Endothelial cell of umbilical vein (primary cell): ENCODE measurements around the gene NENF. TPM values are rescaled to one million over a fixed set of nuclear protein-coding genes. Genes with fewer than 3 reads are reported as not detected.

Experiments
- BruUV-seq: library from RNA; stranded (reverse); fragments of 400-500 nt; replicated peaks from 2 replicates; lab custom pipeline; 2021; lab: Mats Ljungman, UMichigan
- CTCF ChIA-PET: fragments of 300-600, 350-600 bp; sonication (Branson Sonifier 250); formaldehyde crosslinking; loops from one replicate; lab custom pipeline; 2021; ENCODE audit warnings: antibody characterized with exemption, inconsistent platforms; lab: Charles Lee
- POLR2A ChIA-PET: fragments of 300-600, 350-600 bp; sonication (Branson Sonifier 250); formaldehyde crosslinking; loops from one replicate; lab custom pipeline; 2021; ENCODE audit warnings: antibody characterized with exemption, inconsistent platforms; lab: Charles Lee
- DNase-seq: peaks from one replicate; pipeline ENCODE4 v3.0.0-alpha.2; 2011; ENCODE audit warnings: low read depth, low spot score
- FAIRE-seq: peaks from 2 replicates; lab custom pipeline; 2011; peaks lifted over from hg19 to GRCh38; lab: Jason Lieb, UNC
- H2AFZ ChIP-seq: 2 replicates; pipeline ENCODE4 v1.6.0; 2012; ENCODE audit warnings: low read depth, low read length, control low read depth, inconsistent platforms
- H3K27ac ChIP-seq: 2 replicates; pipeline ENCODE4 v1.5.1; 2011; ENCODE audit warnings: low read depth, mild to moderate bottlenecking, control low read depth, low read length, moderate library complexity; ENCODE audit not compliant: insufficient read depth
- H3K27me3 ChIP-seq, 2 experiments: 2 replicates each; pipeline versions ENCODE4 v1.6.0 to v1.6.1; 2011; ENCODE audit warnings: low read length in 2 of 2, mixed read lengths in 1 of 2; ENCODE audit not compliant: control insufficient read depth in 2 of 2, insufficient read depth in 2 of 2
- H3K36me3 ChIP-seq, 2 experiments: 2 replicates in 1 of 2; 3 replicates in 1 of 2; pipeline ENCODE4 v1.5.1; 2011; ENCODE audit warnings: low read length in 2 of 2, mild to moderate bottlenecking in 1 of 2, moderate library complexity in 1 of 2; ENCODE audit not compliant: control insufficient read depth in 2 of 2, insufficient read depth in 2 of 2; ENCODE audit errors: extremely low read depth in 1 of 2
- H3K4me1 ChIP-seq: 3 replicates; pipeline ENCODE4 v1.5.1; 2011; ENCODE audit warnings: mild to moderate bottlenecking, low read length; ENCODE audit not compliant: control insufficient read depth, insufficient read depth; ENCODE audit errors: extremely low read depth
- H3K4me2 ChIP-seq: 2 replicates; pipeline ENCODE4 v1.6.1; 2011; ENCODE audit warnings: low read length, control low read depth, mixed read lengths; ENCODE audit not compliant: insufficient read depth
- H3K4me3 ChIP-seq, 3 experiments: fragments of 200-600 bp in 1 of 3; sonication (generic), shearing (Covaris generic) in 1 of 3; replicated peaks in 1 of 3; 2 replicates each; pipeline ENCODE4 v1.5.1; 2011 to 2016; ENCODE audit warnings: control low read depth in 3 of 3, low read length in 3 of 3, mild to moderate bottlenecking in 2 of 3, inconsistent platforms in 1 of 3, low read depth in 1 of 3, moderate library complexity in 1 of 3; ENCODE audit not compliant: insufficient read depth in 1 of 3
- H3K79me2 ChIP-seq: 2 replicates; pipeline ENCODE4 v1.6.0; 2012; ENCODE audit warnings: low read length, inconsistent platforms; ENCODE audit not compliant: control insufficient read depth, insufficient read depth
- H3K9ac ChIP-seq: replicated peaks from 2 replicates; pipeline ENCODE3; 2011; ENCODE audit warnings: low read length, control low read depth; ENCODE audit not compliant: insufficient read depth; ENCODE audit errors: extremely low read depth
- H3K9me1 ChIP-seq: replicated peaks from 3 replicates; pipeline ENCODE4 v1.6.0; 2011; ENCODE audit warnings: mild to moderate bottlenecking, low read length; ENCODE audit not compliant: control insufficient read depth, insufficient read depth; ENCODE audit errors: extremely low read depth
- H3K9me3 ChIP-seq: replicated peaks from 2 replicates; pipeline ENCODE4 v1.5.1; 2012; ENCODE audit warnings: low read length, inconsistent platforms; ENCODE audit not compliant: control insufficient read depth, insufficient read depth
- H4K20me1 ChIP-seq: replicated peaks from 2 replicates; pipeline ENCODE3; 2011; ENCODE audit warnings: mild to moderate bottlenecking, low read length; ENCODE audit not compliant: control insufficient read depth, insufficient read depth; ENCODE audit errors: extremely low read depth
- EZH2 ChIP-seq: IDR thresholded peaks from 2 replicates; pipeline ENCODE4 v1.6.1; 2012; ENCODE audit warnings: borderline replicate concordance, low read depth, mild to moderate bottlenecking, moderate library complexity, low read length, inconsistent platforms; ENCODE audit not compliant: severe bottlenecking
- FOS ChIP-seq: IDR thresholded peaks from 2 replicates; pipeline ENCODE4 v1.6.1; 2011; ENCODE audit warnings: mild to moderate bottlenecking, low read length, moderate library complexity, borderline replicate concordance; ENCODE audit not compliant: insufficient read depth
- JUN ChIP-seq: IDR thresholded peaks from 2 replicates; pipeline ENCODE4 v1.6.1; 2011; ENCODE audit warnings: borderline replicate concordance, low read depth; ENCODE audit not compliant: insufficient read length, insufficient read depth
- MYC ChIP-seq: IDR thresholded peaks from one replicate; pipeline ENCODE4 v1.6.1; 2011; ENCODE audit warnings: mild to moderate bottlenecking, low read depth, low read length
- POLR2A ChIP-seq: IDR thresholded peaks from 2 replicates; pipeline ENCODE4 v1.6.1; 2012; ENCODE audit warnings: low read depth, mild to moderate bottlenecking, control low read depth, low read length
- POLR2AphosphoS5 ChIP-seq: IDR thresholded peaks from 2 replicates; pipeline ENCODE4 v1.6.1; 2012; ENCODE audit warnings: low read depth, mild to moderate bottlenecking, control low read depth, low read length, moderate library complexity; ENCODE audit not compliant: insufficient read depth
- dilution Hi-C: fragments of 300-500 bp; cut with MboI; formaldehyde crosslinking; loops from one replicate; pipeline ENCODE4 v1.15.0; 2019; ENCODE audit warnings: low sequenced_read_pairs; ENCODE audit not compliant: extremely low pct_ligation_motif_present
- intact Hi-C: fragments of 100-400 bp; cut with micrococcal nuclease; formaldehyde crosslinking; loops from one replicate; pipeline ENCODE4 v1.10.0; 2022
- polyA plus RNA-seq, 4 experiments: library from polyadenylated mRNA; depleted of rRNA in 3 of 4; stranded (reverse) in 3 of 4; unstranded in 1 of 4; fragments of >200 nt; gene quantifications; 2 replicates each; pipeline versions ENCODE4 v1.2.1 to v1.2.3, GENCODE V29; 2011 to 2012; ENCODE audit warnings: missing spikeins in 1 of 4
- total RNA-seq: library from RNA; stranded (reverse); gene quantifications from 2 replicates; pipeline ENCODE4 v1.2.3, GENCODE V29; 2021
- TF ChIP-seq, protein P1 (sequence below): IDR thresholded peaks from 2 replicates; pipeline ENCODE4 v1.6.1; 2011; ENCODE audit not compliant: insufficient read depth, insufficient read length

The NENF gene
- total and polyA plus RNA-seq, 2 donors (not counting 3 experiments of a cell fraction or from before 2014, with no cell fraction given): 19.8 to 23.0 TPM

GRCh38 chr1:212412374-212412773 lies 20.3 kb upstream of the NENF start:
- peaks cover 7% of the 10 kb centered on the region for H3K79me2 ChIP-seq
- H3K36me3 ChIP-seq: peaks cover 3 to 15% of the 10 kb centered on the region in 2 experiments
- TF ChIP-seq, protein P1, sequence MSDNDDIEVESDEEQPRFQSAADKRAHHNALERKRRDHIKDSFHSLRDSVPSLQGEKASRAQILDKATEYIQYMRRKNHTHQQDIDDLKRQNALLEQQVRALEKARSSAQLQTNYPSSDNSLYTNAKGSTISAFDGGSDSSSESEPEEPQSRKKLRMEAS: no peak
- TF ChIP-seq MYC (no peak), POLR2AphosphoS5 (no peak), POLR2A (no peak), EZH2 (no peak), JUN (no peak)
- H3K27ac ChIP-seq: no peak overlapping the region
- no peak overlapping the region for H3K9ac ChIP-seq
- H3K27me3 ChIP-seq: no peaks in the 10 kb centered on the region
- H2AFZ ChIP-seq: no peak overlapping the region
- dilution Hi-C loops (no loop called here), intact Hi-C loops (no loop called here)
- H3K4me1 ChIP-seq: peaks cover 6% of the 10 kb centered on the region
- no peaks in the 10 kb centered on the region for H3K9me1 ChIP-seq
- no peaks in the 10 kb centered on the region for H3K9me3 ChIP-seq
- ChIA-PET POLR2A (no interaction called here), CTCF (no interaction called here)
- FAIRE-seq (no peak), DNase-seq (no peak)
- no peaks in the 10 kb centered on the region for H4K20me1 ChIP-seq
- BruUV-seq: no TSS peak
- H3K4me2 ChIP-seq: no peak overlapping the region
- no peak overlapping the region for H3K4me3 ChIP-seq

GRCh38 chr1:212413902-212414327 lies 18.8 kb upstream of the NENF start:
- peaks cover 7% of the 10 kb centered on the region for H3K79me2 ChIP-seq
- H3K9me3 ChIP-seq: no peaks in the 10 kb centered on the region
- H4K20me1 ChIP-seq: no peaks in the 10 kb centered on the region
- FAIRE-seq (peak; percentile 77), DNase-seq (no peak)
- no peak overlapping the region for H3K27ac ChIP-seq
- dilution Hi-C loops (no loop called here), intact Hi-C loops (loop anchor here (2.0 kb wide), 1 partner anchor 43 kb away; no protein-coding TSS in a partner anchor)
- H3K4me1 ChIP-seq: peaks cover 6% of the 10 kb centered on the region
- CTCF ChIA-PET: no interaction called here
- POLR2A ChIA-PET: no interaction called here
- BruUV-seq: no TSS peak
- H3K4me2 ChIP-seq: peak overlapping the region; percentile 83
- peak overlapping the region; percentile 26 for H3K9ac ChIP-seq
- TF ChIP-seq FOS (no peak), POLR2AphosphoS5 (no peak), POLR2A (no peak)
- H3K36me3 ChIP-seq: peaks cover 2 to 15% of the 10 kb centered on the region in 2 experiments
- no peaks in the 10 kb centered on the region for H3K9me1 ChIP-seq
- no peaks in the 10 kb centered on the region for H3K27me3 ChIP-seq
- peak overlapping the region; percentile 95 for H2AFZ ChIP-seq
- peak overlapping the region; percentile 44 to 80 (median 73) for H3K4me3 ChIP-seq
